OCI-LY3 (cell line): ENCODE measurements around the gene SMYD3.

ENCODE experiments used
- CTCF ChIP-seq: fragments of 200-600, 300-600 bp; sonication (generic); IDR thresholded peaks from 2 replicates; pipeline ENCODE4 v1.5.1; 2014; ENCODE audit warnings: antibody characterized with exemption, low read length, low read depth
- EZH2phosphoT487 ChIP-seq: fragments of 200-600 bp; shearing (Covaris generic); IDR thresholded peaks from 2 replicates; pipeline ENCODE4 v1.6.1; 2018; ENCODE audit warnings: antibody characterized with exemption, mixed run types, low read depth

GRCh38 chr1:246491551-246492053, 15.5 kb downstream of the SMYD3 start:
- TF ChIP-seq CTCF (no peak), EZH2phosphoT487 (no peak)
